K562 (cell line): ENCODE measurements around the gene ADPRM.

Source experiments
- CBFB ChIP-seq: sonication (generic); formaldehyde crosslinking; IDR thresholded peaks from 2 replicates; pipeline ENCODE4 v1.4.0; 2020; ENCODE audit warnings: mild to moderate bottlenecking, missing genetic modification reagents
- CTCF ChIP-seq, 3 experiments: IDR thresholded peaks in 2 of 3; conservative IDR thresholded peaks in 1 of 3; 2 replicates each; pipeline ENCODE4 v1.5.1; 2011 to 2012; ENCODE audit warnings: low read length in 3 of 3, mild to moderate bottlenecking in 3 of 3, control low read depth in 2 of 3, improper control_type of control experiment in 1 of 3, inconsistent platforms in 1 of 3, low read depth in 1 of 3, mixed read lengths in 1 of 3, moderate library complexity in 1 of 3; ENCODE audit not compliant: insufficient read depth in 2 of 3
- EP300 ChIP-seq: IDR thresholded peaks from 2 replicates; pipeline ENCODE4 v1.6.1; 2012; ENCODE audit warnings: low read length, improper control_type of control experiment
- ERF ChIP-seq: fragments of 450-650 bp; formaldehyde crosslinking; IDR thresholded peaks from 2 replicates; pipeline ENCODE4 v1.4.0; 2020; ENCODE audit warnings: mild to moderate bottlenecking, mixed read lengths
- GATA2 ChIP-seq: sonication (generic); formaldehyde crosslinking; IDR thresholded peaks from 2 replicates; pipeline ENCODE4 v1.4.0; 2020; ENCODE audit warnings: mild to moderate bottlenecking, missing genetic modification reagents
- ZC3H11A ChIP-seq: IDR thresholded peaks from 2 replicates; pipeline ENCODE4 v1.6.1; 2012; ENCODE audit warnings: low read depth, low read length, improper control_type of control experiment
- ZFP30 ChIP-seq: fragments of 250-450 bp; sonication (Bioruptor Pico); IDR thresholded peaks from 2 replicates; pipeline ENCODE4 v1.8.0; 2022; ENCODE audit warnings: moderate library complexity, mild to moderate bottlenecking, inconsistent platforms, borderline replicate concordance
- TF ChIP-seq, protein P1 (sequence below): fragments of 450-650 bp; IDR thresholded peaks from 2 replicates; pipeline ENCODE4 v1.6.1; 2016; ENCODE audit warnings: low read depth
- TF ChIP-seq, protein P2 (sequence below): fragments of 200-600 bp; sonication (generic); IDR thresholded peaks from one replicate; pipeline ENCODE4 v1.6.1; 2012; ENCODE audit warnings: mild to moderate bottlenecking, low read depth, low read length, inconsistent platforms
- TF ChIP-seq, protein P3 (sequence below): IDR thresholded peaks from 2 replicates; pipeline ENCODE4 v1.6.1; 2014; ENCODE audit warnings: antibody characterized with exemption

- TF ChIP-seq CBFB (CRISPR knock-in tag), result no peak
- TF ChIP-seq ZFP30 (CRISPR knock-in tag), result no peak
- TF ChIP-seq EP300, result no peak
- TF ChIP-seq, protein P1, sequence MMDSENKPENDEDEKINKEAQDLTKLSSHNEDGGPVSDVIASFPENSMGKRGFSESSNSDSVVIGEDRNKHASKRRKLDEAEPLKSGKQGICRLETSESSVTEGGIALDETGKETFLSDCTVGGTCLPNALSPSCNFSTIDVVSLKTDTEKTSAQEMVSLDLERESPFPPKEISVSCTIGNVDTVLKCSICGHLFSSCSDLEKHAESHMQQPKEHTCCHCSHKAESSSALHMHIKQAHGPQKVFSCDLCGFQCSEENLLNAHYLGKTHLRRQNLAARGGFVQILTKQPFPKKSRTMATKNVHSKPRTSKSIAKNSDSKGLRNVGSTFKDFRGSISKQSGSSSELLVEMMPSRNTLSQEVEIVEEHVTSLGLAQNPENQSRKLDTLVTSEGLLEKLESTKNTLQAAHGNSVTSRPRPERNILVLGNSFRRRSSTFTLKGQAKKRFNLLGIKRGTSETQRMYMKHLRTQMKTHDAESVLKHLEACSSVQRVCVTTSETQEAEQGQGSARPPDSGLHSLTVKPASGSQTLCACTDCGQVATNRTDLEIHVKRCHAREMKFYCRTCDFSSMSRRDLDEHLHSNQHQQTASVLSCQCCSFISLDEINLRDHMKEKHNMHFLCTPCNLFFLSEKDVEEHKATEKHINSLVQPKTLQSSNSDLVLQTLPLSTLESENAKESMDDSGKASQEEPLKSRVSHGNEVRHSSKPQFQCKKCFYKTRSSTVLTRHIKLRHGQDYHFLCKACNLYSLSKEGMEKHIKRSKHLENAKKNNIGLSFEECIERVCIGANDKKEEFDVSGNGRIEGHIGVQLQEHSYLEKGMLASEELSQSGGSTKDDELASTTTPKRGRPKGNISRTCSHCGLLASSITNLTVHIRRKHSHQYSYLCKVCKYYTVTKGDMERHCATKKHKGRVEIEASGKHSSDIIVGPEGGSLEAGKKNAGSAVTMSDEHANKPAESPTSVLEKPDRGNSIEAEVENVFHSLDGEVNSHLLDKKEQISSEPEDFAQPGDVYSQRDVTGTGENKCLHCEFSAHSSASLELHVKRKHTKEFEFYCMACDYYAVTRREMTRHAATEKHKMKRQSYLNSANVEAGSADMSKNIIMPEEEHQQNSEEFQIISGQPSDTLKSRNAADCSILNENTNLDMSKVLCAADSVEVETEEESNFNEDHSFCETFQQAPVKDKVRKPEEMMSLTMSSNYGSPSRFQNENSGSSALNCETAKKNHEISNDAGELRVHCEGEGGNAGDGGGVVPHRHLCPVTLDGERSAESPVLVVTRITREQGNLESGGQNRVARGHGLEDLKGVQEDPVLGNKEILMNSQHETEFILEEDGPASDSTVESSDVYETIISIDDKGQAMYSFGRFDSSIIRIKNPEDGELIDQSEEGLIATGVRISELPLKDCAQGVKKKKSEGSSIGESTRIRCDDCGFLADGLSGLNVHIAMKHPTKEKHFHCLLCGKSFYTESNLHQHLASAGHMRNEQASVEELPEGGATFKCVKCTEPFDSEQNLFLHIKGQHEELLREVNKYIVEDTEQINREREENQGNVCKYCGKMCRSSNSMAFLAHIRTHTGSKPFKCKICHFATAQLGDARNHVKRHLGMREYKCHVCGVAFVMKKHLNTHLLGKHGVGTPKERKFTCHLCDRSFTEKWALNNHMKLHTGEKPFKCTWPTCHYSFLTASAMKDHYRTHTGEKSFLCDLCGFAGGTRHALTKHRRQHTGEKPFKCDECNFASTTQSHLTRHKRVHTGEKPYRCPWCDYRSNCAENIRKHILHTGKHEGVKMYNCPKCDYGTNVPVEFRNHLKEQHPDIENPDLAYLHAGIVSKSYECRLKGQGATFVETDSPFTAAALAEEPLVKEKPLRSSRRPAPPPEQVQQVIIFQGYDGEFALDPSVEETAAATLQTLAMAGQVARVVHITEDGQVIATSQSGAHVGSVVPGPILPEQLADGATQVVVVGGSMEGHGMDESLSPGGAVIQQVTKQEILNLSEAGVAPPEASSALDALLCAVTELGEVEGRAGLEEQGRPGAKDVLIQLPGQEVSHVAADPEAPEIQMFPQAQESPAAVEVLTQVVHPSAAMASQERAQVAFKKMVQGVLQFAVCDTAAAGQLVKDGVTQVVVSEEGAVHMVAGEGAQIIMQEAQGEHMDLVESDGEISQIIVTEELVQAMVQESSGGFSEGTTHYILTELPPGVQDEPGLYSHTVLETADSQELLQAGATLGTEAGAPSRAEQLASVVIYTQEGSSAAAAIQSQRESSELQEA, result no peak
- TF ChIP-seq, protein P2, sequence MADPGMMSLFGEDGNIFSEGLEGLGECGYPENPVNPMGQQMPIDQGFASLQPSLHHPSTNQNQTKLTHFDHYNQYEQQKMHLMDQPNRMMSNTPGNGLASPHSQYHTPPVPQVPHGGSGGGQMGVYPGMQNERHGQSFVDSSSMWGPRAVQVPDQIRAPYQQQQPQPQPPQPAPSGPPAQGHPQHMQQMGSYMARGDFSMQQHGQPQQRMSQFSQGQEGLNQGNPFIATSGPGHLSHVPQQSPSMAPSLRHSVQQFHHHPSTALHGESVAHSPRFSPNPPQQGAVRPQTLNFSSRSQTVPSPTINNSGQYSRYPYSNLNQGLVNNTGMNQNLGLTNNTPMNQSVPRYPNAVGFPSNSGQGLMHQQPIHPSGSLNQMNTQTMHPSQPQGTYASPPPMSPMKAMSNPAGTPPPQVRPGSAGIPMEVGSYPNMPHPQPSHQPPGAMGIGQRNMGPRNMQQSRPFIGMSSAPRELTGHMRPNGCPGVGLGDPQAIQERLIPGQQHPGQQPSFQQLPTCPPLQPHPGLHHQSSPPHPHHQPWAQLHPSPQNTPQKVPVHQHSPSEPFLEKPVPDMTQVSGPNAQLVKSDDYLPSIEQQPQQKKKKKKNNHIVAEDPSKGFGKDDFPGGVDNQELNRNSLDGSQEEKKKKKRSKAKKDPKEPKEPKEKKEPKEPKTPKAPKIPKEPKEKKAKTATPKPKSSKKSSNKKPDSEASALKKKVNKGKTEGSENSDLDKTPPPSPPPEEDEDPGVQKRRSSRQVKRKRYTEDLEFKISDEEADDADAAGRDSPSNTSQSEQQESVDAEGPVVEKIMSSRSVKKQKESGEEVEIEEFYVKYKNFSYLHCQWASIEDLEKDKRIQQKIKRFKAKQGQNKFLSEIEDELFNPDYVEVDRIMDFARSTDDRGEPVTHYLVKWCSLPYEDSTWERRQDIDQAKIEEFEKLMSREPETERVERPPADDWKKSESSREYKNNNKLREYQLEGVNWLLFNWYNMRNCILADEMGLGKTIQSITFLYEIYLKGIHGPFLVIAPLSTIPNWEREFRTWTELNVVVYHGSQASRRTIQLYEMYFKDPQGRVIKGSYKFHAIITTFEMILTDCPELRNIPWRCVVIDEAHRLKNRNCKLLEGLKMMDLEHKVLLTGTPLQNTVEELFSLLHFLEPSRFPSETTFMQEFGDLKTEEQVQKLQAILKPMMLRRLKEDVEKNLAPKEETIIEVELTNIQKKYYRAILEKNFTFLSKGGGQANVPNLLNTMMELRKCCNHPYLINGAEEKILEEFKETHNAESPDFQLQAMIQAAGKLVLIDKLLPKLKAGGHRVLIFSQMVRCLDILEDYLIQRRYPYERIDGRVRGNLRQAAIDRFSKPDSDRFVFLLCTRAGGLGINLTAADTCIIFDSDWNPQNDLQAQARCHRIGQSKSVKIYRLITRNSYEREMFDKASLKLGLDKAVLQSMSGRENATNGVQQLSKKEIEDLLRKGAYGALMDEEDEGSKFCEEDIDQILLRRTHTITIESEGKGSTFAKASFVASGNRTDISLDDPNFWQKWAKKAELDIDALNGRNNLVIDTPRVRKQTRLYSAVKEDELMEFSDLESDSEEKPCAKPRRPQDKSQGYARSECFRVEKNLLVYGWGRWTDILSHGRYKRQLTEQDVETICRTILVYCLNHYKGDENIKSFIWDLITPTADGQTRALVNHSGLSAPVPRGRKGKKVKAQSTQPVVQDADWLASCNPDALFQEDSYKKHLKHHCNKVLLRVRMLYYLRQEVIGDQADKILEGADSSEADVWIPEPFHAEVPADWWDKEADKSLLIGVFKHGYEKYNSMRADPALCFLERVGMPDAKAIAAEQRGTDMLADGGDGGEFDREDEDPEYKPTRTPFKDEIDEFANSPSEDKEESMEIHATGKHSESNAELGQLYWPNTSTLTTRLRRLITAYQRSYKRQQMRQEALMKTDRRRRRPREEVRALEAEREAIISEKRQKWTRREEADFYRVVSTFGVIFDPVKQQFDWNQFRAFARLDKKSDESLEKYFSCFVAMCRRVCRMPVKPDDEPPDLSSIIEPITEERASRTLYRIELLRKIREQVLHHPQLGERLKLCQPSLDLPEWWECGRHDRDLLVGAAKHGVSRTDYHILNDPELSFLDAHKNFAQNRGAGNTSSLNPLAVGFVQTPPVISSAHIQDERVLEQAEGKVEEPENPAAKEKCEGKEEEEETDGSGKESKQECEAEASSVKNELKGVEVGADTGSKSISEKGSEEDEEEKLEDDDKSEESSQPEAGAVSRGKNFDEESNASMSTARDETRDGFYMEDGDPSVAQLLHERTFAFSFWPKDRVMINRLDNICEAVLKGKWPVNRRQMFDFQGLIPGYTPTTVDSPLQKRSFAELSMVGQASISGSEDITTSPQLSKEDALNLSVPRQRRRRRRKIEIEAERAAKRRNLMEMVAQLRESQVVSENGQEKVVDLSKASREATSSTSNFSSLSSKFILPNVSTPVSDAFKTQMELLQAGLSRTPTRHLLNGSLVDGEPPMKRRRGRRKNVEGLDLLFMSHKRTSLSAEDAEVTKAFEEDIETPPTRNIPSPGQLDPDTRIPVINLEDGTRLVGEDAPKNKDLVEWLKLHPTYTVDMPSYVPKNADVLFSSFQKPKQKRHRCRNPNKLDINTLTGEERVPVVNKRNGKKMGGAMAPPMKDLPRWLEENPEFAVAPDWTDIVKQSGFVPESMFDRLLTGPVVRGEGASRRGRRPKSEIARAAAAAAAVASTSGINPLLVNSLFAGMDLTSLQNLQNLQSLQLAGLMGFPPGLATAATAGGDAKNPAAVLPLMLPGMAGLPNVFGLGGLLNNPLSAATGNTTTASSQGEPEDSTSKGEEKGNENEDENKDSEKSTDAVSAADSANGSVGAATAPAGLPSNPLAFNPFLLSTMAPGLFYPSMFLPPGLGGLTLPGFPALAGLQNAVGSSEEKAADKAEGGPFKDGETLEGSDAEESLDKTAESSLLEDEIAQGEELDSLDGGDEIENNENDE, result no peak
- TF ChIP-seq, protein P3, sequence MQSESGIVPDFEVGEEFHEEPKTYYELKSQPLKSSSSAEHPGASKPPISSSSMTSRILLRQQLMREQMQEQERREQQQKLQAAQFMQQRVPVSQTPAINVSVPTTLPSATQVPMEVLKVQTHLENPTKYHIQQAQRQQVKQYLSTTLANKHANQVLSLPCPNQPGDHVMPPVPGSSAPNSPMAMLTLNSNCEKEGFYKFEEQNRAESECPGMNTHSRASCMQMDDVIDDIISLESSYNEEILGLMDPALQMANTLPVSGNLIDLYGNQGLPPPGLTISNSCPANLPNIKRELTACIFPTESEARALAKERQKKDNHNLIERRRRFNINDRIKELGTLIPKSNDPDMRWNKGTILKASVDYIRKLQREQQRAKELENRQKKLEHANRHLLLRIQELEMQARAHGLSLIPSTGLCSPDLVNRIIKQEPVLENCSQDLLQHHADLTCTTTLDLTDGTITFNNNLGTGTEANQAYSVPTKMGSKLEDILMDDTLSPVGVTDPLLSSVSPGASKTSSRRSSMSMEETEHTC, result no peak
- no peak for TF ChIP-seq CTCF (IDR thresholded peaks at IDR 0.05 in 2 of 3, conservative IDR thresholded peaks at IDR 0.05 in 1 of 3; ENCODE audit: insufficient read depth in 2 of 3, low read depth in 1 of 3, low read length in 3 of 3)
- no peak for TF ChIP-seq ZC3H11A
- TF ChIP-seq ERF (CRISPR knock-in tag), result no peak
- no peak for TF ChIP-seq GATA2 (CRISPR knock-in tag)
Measured at GRCh38 chr17:10649602-10650001, 47.8 kb upstream of the ADPRM start.
